ENCODE measurements around the gene LPP.

LPP gene

DNA sequence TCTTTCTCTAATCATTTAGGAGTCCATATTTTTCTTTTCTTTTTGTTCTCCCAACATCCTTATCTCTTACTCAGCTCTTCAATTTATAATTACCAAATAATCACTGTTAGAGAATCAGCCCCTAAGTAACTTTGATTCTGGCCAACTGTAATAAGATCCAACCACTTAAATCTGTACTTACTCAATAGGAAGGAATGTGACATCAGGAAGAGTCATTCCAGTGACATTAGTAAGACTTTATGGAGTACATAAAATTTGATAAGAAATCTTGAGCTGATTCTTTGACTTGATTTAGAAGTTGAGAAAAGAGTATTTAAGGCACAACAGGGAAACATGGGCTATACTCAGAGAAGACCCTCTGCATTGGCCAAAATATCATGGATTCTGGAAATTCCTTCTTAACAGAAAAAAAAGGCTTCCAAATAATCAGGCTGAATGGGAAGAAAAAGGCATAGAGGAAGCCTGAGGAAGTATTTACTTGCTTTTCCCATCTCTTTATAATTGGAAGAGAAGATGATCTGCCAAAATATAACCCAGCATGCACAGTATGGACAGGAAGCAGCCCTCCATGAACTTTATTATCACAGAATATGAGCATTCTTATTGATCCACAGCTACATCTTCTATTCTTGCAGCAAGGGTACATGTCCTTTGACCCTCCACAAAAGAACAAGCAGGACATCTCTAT, 728.1 kb downstream of the LPP start:
- peak; percentile 53 for DNase-seq (ENCODE audit: low spot score)

DNA sequence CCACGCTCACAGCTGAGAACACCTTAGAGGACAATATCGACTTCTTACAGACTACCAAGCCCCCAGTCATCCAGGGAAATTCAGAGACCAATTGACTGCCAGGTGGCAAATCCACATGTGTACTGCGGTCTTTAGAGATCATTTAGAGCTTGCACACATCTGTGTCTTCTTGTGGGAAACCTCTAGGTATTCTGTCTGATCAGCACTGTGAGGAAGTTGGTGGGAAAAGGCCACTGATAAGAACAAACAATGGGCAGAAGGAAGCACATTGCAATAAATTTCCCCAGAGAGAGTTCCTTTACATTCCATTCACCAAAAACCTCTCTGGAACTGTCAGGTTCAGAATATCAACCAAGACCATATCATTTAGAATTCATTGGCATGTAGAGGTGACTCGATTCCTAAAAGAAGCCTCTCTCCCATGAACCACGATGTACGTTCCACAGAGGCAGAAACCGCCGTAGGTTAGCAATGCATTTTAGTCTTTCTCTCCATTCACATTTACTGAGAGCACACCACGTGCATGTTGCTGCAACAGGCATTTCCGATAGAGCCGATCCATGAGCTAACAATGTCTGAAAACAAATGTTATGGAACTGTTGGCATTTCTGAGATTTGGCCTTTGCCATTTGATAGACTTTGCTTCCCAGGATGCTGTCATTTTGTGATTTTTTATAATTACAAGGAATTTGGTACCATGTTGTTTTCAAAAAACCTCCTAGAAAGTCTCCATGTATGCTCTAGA, 730.5 kb downstream of the LPP start:
- DNase-seq (ENCODE audit: low spot score) = no peak

DNA sequence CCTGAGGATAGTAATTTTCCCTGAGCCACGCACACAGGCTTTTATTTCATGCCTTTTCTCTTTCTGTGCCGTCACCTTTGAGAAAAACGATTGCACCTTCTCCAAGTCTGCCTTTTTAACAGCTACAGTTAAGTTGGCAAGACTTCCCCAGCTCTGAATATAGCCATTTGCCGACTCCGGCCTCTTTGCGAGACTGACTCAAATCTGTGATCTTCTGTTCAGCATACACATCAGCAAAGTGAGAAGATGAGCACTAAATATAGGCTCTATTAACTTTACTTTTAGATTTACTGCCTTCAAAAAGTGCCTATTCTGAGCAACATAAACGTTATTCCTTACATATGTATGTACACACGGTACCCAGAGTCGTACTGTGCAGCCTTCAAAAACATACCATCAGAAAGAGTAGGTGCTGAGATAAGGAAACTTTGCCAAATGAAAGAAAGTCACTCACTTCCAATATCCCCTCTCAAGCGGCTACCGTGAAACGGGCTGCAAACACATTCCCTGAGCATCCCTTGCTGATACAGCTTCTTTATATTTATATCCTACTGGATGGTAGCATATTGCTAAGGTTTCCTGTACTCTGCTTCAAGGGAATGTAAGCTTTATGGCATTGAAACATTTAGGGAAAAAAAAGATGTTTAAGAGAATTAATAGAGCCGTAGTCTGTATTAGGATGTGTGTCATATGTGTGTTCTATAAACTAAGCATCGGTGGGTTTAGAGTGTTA, 734.5 kb downstream of the LPP start:
- DNase-seq (ENCODE audit: low spot score) = no peak

DNA sequence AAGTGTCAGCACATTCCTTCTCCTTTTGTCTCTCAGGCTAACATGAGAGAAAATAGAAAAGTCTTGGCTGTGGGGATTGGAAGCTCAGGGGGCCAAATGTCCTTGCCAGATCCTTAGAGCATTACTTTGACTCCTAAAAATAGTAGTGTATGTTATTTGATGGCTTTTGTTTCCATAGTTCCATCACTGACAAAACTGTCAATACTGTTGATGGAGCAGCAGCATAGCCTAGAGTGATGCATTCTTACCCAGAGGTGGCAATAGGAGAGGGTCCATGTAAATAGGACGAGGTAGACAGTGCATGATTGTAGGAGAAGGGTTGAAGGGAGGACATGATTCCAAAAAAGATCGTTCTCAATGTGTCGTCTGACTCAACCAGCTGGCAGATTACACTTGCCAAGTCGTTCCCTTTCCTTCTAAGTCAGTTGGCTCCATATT, 735.1 kb downstream of the LPP start:
- no peak for DNase-seq (ENCODE audit: low spot score)

DNA sequence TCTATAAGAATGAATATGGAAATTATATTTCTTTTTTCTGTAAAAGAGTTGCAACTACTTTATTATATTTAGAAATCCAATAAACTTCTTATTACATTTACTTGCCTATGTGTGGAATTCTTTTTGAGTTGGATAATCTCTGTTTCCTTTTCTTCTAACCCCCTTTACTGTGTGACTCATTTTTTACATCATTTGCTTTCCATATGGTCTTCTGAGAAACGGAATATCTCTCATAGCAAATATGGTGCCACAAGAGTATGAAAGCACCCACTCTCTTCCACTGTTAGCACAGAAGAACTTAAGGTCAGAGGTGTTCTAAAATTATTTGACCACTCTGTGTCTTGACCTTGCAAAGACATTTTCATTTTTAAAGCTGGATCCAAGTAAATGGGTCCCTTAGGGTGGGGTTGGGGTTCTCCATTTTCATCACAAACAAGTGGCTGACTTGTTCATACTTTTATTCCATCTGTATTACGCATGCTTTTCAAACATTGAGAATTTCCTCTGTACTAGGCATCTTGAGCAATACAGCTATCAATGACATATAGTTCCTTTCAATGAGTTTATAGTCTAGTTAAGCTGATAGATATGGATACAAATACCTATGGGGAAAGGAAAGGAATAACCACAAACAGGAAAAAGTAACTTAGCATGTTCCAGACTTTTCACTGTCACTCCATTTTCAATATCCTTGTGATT, 736.8 kb downstream of the LPP start:
- DNase-seq (ENCODE audit: low spot score) = peak; percentile 23

DNA sequence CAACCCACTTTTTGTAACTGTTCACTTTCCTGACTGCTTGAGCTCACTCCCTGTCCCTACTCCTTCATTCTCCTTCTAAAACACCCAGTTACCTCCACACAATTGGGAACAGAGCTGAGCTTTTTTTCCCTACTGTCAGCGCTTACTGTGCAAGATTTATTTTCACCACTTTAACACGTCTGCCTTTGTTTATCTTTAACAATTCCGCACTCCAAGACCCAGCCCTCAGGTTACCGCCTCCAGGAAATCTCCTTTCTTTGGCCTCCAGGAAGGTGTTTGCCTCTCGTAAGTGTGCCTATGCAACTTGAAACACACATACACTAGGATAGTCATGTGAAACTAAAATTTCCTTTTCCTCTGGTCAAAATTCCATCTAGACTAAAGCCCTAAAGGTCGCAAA, 745.9 kb downstream of the LPP start:
- DNase-seq (ENCODE audit: low spot score) = no peak

DNA sequence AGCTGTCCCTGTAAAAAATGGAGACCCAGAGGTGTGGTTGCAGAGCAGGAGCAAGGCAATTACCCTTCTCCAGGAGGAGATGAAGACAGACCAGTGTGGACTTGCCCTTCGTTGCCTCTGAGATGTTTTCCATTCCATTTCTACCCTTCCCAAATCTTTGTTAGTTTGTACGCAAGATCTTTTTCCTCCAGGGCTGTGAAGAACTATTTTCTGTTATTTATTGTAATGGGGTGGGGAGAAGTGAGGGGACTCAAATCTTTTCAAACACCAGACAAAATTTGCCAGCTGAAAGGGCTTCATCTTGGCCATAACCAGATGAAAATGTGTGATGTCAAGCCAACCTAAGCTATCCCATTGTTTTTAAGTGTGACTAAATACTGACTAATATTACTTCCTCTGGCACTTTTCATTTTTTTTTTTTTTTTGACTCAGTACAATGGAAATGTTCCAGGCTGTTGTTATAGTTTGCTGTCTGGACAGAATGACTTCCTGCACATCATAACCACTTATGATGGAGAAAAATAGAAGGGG, 746.5 kb downstream of the LPP start:
- peak; percentile 27 for DNase-seq (ENCODE audit: low spot score)

DNA sequence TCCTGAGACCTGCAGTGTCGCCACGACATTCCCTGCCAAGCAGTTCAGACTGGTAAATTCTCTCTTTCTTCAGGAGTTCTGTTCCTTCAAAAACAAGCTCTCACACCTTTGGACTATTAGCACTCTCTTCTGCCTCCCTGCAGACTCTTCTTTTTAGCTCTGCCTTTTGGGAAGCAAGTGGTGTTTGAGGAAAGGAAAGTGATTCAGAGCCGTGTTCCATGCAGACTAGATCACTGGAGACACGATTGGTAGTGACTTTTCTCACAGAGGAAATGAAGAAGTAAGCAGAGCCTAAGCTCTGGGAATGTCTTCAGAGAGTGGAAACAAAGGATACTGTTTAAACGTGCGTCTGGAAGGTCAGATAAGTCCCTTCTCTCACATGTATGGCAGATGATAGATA, 747.2 kb downstream of the LPP start:
- DNase-seq (ENCODE audit: low spot score) = no peak

DNA sequence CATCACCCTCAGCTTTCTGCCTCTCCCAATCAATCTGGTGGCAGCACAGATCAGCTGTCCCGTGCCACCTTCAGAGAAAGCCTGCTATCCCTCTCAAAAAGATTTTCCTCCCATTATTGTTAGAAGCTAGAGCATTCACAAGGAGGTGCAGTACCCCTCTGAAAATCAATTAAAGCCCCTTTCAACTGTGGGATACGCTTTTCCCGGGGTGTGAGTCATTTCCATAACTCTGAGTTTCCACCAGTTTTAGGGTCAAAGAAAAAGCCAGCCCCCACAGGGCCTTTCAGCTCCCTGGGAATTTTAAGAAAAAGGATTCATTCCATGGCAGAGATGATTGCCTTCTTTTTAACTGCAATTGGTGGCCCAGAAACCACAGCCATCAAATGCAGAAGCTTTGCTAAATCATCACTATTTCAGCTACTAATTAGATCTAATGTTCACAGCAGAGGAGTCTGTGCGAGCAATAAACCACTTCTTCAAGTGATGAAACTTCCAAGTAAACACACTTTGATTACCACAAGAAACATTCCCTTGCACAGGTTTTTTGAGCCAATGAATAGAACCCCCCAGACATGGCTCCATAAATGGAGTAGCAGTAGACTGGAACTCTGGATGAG, 747.8 kb downstream of the LPP start:
- no peak for DNase-seq (ENCODE audit: low spot score)

DNA sequence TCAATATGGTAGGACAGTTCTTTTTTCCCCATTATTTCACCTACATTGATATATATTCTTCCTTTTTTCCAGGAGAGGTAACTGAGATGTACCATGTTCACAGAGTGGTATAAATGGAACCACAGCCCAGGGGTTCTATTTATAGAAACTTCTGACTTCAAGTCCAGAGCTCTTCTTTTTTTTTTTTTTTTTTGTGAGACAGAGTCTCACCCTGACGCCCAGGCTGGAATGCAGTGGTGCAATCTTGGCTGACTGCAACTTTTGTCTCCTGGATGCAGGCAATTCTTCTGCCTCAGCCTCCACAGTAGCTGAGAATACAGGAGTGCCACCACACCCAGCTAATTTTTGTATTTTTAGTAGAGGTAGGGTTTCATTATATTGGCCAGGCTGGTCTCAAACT, 750.7 kb downstream of the LPP start:
- DNase-seq (ENCODE audit: low spot score) = no peak

DNA sequence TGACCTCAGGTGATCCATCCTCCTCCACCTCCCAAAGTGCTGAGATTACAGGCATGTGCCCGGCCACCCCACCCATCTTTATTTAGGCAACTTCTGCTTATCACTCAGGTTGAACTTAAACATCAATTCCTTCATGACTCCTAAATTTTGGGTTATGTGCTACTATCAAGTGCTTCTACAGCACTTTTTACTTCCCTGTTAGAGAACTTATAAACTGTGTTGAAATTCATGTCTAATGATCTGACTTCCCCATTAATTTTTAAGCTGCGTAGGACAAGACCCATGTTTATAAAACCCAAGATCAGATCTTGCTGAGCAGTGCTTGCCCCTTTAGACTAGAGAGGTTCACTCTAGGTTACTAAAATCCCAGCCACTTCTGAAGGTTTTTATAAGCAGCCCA, 751.6 kb downstream of the LPP start:
- no peak for DNase-seq (ENCODE audit: low spot score)

DNA sequence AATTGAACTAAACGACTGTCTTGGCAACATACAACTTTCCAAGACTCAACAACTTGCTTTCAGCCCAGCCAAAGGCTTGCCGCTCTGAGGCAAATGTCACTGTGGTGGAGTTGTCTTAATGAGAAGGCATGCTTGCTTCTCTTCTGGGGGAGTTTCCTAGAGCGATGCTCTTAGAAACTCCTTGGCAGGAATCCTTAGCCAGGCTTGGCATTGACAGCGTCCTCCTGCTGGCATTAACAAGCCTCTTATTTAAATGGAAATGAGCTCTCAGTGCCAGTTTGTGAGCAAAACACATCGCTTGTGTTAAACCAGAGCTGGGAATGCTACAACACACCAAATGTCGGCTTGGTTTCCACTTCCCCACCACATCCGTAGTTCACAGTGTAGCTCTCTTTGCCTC, 752.3 kb downstream of the LPP start:
- no peak for DNase-seq (ENCODE audit: low spot score)

DNA sequence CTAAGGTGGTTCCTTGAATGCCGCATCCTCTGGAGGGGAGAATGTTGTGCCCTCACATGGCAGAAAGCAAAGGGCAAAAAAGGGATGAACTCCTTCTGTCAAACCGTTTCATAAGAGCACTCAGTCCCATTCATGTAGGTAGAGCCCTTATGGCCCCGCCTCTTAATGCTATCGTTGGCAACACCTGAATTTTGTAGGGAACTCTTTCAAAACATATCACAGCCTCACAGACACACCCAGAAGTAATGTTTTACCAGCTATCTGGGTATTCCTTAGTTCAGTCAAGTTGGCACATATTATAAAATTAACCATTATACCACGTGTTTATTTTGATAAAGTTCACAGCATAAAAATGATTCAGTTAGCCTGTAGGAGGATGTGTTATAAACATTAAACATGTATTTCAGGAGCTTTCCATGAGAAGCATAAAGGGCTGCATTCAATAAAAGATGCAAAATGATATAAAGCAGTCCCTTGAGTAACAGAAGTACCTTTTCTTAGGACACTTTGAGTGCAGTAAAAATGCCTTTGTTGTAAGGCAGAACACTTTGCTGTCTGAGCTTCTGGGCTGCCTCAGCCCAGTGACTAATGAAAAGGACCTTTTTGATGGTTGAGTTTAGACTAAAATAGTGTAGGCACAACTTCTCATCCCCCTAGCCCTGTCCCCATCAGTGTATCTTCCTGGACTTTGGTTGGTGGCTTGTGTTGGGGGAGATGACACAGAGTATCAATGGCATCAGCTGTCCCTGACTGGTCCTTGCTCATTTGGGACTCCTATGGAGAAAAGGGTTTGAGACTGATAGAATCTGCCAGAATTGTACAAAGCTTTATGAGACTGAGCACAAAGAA, 754.3 kb downstream of the LPP start:
- no peak for DNase-seq (ENCODE audit: low spot score)

DNA sequence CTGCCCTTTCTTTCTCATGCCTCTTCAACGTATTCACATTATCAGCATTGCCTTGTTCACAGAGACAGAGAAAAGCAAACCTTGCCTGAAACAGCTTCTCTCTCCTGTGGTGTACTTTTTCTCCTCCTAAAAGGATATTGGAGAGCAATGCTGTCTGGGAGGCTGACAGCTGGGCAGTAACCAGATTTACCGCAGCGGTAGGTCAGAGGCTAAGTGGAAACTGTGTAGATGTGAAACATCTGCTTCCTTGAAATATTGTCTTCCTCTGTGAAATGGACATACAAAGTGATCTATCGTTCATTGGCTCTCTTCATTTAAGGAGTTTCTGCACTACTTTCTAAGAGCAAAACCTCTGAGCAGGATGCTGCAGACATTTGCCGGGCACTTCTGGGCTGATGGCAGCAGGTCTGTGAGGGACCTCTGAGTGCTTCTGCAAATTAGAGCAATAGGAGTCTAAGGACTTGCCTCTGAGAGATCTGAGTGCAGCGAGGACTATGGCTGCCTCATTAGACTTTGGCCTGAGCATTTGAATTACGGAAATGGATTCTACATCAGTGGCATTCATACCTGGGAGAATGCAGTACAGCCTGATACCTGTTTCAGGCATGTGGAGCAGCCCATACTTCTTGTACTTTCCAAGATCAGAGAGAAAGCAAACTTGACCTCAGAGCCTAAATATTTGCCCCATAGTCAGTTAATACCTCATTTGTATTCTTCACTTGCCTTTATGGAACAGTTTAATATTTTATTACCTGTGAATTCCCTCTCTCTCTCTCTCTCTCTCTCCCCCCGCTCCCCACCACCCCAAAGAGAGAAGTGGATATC, 757.3 kb downstream of the LPP start:
- no peak for DNase-seq (ENCODE audit: low spot score)

DNA sequence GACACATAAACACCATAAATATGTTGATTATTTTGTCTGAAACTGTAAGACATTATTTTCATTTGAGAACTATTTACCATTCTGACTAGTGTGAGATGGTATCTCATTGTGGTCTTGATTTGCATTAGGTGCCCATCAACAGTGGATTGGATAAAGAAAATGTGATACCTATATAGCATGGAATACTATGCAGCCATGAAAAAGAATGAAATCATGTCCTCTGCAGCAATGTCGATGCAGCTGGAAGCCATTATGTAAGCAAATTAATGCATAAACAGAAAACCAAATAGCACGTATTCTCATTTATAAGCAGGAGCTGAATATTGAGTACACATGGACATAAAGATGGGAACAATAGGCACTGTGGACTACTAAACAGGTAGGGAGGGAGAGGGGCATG, 759.1 kb downstream of the LPP start:
- no peak for DNase-seq (ENCODE audit: low spot score)

DNA sequence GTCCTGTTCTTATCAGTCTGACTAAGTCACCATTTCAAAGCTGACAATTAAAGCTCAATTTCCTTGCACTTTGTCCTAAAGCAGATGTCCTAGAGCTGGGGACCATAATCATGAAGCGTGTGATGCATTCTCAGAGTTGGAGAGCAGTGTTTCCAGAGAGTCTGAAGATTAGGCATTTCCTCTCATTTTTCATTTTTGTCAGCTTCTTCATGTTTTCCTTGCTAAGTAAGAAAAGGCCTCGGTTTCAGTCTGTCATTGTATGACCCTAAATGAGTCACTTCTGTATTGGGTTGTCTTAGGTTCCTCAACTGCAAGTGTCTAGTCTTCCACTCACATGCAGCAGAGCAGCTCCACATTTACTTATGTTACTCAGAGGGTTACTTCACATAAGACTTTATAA, 760.6 kb downstream of the LPP start:
- peak; percentile 34 for DNase-seq (ENCODE audit: low spot score)

DNA sequence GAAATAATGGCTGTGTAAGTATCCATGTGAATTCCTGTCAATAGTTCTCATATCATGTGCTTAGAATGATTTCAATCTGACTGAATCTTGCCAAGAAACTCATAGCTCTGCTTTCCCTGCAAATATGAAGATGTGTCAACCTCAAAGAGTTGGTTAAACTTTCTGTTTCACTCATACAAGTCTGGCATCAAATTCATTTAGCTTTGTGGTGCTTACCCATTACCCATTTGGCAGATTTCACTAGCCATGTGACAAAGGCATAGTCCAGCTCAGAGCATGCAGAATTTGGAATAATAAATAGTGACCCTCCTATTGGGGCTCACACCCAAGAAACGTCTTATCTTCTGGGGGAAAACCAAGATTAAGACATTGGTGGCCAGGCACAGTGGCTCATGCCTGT, 761.2 kb downstream of the LPP start:
- DNase-seq (ENCODE audit: low spot score) = no peak

DNA sequence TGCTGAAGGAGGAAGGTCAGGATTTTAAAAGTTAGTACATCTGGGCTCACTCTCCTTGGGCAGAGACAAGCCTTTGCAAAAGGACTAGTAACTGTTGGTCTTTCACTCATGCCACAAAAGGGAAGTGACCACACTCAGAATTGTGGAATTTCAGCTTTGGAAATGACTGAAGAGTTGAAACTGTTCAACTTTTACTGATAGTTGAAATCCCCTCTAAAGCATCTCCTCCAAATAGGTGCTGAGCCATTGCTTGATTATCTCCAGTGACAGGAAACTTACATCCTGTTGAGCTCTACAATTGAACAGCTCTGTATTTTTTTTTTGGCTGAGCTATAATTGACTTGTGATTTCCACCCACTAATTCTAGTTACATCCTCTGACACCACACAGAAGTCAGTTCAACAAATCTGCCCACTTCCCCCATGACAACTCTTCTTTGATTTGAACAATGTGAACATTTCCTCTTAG, 763.0 kb downstream of the LPP start:
- DNase-seq (ENCODE audit: low spot score) = no peak

DNA sequence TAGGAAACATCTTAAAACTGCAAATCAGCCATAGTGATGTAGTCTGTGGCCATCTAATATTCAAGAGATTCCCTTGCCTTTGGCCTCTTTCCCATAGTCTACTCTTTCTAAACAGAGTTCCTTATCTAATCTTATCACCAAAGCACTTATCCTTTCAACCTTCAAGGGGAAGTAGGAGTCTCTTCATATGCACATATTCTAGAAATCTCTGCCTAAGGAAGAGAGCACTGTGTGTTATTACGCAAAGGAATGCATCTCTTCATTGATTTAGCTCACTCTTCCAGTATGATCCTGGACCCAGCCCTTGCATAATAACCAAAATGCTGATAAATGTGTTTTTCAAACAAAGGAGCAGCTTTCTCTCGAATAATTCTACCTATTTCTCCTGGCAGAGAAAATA, 764.1 kb downstream of the LPP start:
- no peak for DNase-seq (ENCODE audit: low spot score)

DNA sequence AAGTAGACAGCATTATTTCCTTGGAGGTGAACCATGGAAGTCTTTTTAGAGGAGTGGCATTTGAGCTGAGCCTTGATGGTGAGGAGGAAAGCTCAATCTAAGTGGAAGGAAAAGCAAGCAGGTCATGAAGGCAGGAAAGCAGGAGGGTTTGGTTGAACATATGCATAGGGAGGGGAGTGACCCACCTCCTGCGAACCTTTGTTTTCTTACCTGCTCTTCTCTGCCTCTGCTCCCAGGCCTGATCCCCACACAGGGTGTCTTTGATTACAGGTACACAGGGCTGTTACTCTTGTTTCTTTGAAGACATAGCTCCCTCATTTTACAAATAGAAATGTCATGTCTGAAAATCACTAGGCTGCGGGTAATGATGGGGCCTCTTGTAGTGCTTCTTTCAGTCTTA, 769.7 kb downstream of the LPP start:
- DNase-seq (ENCODE audit: low spot score) = no peak

Data from hepatic stellate cell (primary cell).